Measurements from ENCODE around the gene TLE2.

DNA sequence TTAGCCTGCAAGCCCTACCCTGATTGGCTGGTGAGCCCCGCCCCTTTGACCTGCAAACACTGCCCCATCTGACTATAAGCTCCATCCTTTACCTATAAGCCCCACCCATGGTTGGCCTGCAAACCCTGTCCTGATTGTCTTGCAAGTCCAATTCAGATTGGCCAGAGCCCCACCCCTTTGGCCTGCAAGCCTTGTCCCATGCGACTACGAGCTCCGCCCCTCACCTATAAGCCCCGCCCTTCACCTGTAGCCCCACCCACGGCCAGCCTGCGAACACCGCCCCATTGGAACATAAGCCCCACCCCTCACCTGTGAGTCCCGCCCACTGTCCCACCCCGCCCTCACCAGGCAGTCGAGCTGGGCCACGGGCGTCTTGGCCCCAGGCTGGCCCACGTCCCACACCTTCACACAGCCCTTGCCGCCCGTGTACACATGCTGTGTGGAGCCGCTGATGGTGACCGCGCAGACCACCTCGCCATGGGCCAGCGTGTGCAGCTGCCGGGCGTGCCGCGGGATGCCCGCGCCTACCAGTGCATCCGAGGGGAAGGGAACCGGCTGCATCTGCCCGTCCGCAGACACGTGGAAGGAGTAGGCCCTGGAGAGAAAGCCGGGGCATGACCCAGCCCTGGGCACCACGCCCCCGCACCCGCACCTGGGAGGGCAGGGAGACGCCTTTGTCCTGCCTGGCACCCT, 22.9 kb downstream of the TLE2 start:
- TF ChIP-seq, protein P1, sequence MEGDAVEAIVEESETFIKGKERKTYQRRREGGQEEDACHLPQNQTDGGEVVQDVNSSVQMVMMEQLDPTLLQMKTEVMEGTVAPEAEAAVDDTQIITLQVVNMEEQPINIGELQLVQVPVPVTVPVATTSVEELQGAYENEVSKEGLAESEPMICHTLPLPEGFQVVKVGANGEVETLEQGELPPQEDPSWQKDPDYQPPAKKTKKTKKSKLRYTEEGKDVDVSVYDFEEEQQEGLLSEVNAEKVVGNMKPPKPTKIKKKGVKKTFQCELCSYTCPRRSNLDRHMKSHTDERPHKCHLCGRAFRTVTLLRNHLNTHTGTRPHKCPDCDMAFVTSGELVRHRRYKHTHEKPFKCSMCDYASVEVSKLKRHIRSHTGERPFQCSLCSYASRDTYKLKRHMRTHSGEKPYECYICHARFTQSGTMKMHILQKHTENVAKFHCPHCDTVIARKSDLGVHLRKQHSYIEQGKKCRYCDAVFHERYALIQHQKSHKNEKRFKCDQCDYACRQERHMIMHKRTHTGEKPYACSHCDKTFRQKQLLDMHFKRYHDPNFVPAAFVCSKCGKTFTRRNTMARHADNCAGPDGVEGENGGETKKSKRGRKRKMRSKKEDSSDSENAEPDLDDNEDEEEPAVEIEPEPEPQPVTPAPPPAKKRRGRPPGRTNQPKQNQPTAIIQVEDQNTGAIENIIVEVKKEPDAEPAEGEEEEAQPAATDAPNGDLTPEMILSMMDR (IDR thresholded peaks at IDR 0.05), result no peak
- TF ChIP-seq POLR2A (IDR thresholded peaks at IDR 0.05), result no peak
